HEK293 (cell line): Measurements from ENCODE around the gene SLC1A2.

Experiments used
- HOXA7 ChIP-seq: sonication (generic); formaldehyde crosslinking; IDR thresholded peaks from 2 replicates; pipeline ENCODE4 v1.8.1; 2022; ENCODE audit warnings: missing genetic modification reagents, borderline replicate concordance
- KLF10 ChIP-seq: fragments of 450-650 bp; IDR thresholded peaks from 2 replicates; pipeline ENCODE4 v1.5.1; 2018; ENCODE audit warnings: missing biosample characterization, mild to moderate bottlenecking, missing genetic modification characterization
- KLF8 ChIP-seq: fragments of 450-650 bp; formaldehyde crosslinking; IDR thresholded peaks from 2 replicates; pipeline ENCODE4 v1.5.1; 2016; ENCODE audit warnings: missing biosample characterization, missing genetic modification characterization
- ZNF184 ChIP-seq: fragments of 450-650 bp; IDR thresholded peaks from 2 replicates; pipeline ENCODE4 v1.5.1; 2018; ENCODE audit warnings: missing biosample characterization, mild to moderate bottlenecking, missing genetic modification characterization
- ZNF549 ChIP-seq: fragments of 450-650 bp; IDR thresholded peaks from 2 replicates; pipeline ENCODE4 v1.5.1; 2018; ENCODE audit warnings: missing biosample characterization, missing genetic modification characterization, mild to moderate bottlenecking, inconsistent platforms, moderate library complexity
- ZNF747 ChIP-seq: fragments of 450-650 bp; formaldehyde crosslinking; IDR thresholded peaks from 2 replicates; pipeline ENCODE4 v1.5.1; 2016; ENCODE audit warnings: missing biosample characterization, missing genetic modification characterization
- TF ChIP-seq, protein P1 (sequence below): fragments of 450-650 bp; formaldehyde crosslinking; IDR thresholded peaks from 2 replicates; pipeline ENCODE4 v1.5.1; 2016; ENCODE audit warnings: missing biosample characterization, missing genetic modification characterization
- TF ChIP-seq, protein P2 (sequence below): fragments of 450-650 bp; formaldehyde crosslinking; IDR thresholded peaks from 2 replicates; pipeline ENCODE4 v1.5.1; 2016; ENCODE audit warnings: missing biosample characterization, missing genetic modification characterization, low read depth

DNA sequence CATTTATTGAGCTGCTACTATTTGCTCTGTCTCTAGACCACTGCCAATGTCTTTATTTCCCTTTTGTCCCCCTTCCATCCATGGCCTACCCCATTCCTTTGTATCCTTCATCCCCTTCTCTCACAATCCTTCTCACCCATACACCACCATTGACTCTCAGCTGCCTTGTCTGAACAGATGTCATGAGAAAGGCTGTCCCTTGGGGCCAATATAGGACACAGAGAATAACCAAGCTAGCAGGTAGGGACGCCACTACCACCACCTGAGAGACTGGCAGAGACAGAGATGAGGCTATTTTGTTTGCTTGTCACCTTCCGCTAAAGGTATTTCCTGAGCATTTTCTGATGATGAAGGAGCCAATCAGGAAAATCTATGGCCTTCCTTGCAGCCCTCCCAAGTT, 141.5 kb downstream of the SLC1A2 start:
- no peak for TF ChIP-seq KLF8 (tag by site-specific recombination)
- TF ChIP-seq ZNF549 (tag by site-specific recombination) = no peak
- TF ChIP-seq, protein P1, sequence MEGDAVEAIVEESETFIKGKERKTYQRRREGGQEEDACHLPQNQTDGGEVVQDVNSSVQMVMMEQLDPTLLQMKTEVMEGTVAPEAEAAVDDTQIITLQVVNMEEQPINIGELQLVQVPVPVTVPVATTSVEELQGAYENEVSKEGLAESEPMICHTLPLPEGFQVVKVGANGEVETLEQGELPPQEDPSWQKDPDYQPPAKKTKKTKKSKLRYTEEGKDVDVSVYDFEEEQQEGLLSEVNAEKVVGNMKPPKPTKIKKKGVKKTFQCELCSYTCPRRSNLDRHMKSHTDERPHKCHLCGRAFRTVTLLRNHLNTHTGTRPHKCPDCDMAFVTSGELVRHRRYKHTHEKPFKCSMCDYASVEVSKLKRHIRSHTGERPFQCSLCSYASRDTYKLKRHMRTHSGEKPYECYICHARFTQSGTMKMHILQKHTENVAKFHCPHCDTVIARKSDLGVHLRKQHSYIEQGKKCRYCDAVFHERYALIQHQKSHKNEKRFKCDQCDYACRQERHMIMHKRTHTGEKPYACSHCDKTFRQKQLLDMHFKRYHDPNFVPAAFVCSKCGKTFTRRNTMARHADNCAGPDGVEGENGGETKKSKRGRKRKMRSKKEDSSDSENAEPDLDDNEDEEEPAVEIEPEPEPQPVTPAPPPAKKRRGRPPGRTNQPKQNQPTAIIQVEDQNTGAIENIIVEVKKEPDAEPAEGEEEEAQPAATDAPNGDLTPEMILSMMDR (tag by site-specific recombination) = no peak
- no peak for TF ChIP-seq ZNF184 (tag by site-specific recombination)
- no peak for TF ChIP-seq KLF10 (tag by site-specific recombination)
- no peak for TF ChIP-seq ZNF747 (tag by site-specific recombination)
- TF ChIP-seq, protein P2, sequence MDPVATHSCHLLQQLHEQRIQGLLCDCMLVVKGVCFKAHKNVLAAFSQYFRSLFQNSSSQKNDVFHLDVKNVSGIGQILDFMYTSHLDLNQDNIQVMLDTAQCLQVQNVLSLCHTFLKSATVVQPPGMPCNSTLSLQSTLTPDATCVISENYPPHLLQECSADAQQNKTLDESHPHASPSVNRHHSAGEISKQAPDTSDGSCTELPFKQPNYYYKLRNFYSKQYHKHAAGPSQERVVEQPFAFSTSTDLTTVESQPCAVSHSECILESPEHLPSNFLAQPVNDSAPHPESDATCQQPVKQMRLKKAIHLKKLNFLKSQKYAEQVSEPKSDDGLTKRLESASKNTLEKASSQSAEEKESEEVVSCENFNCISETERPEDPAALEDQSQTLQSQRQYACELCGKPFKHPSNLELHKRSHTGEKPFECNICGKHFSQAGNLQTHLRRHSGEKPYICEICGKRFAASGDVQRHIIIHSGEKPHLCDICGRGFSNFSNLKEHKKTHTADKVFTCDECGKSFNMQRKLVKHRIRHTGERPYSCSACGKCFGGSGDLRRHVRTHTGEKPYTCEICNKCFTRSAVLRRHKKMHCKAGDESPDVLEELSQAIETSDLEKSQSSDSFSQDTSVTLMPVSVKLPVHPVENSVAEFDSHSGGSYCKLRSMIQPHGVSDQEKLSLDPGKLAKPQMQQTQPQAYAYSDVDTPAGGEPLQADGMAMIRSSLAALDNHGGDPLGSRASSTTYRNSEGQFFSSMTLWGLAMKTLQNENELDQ = no peak
- no peak for TF ChIP-seq HOXA7 (CRISPR knock-in tag)
